Activated T-helper 1 cell treated with anti-CD3 and anti-CD28 coated beads, Interleukin-12 subunit alpha, Interleukin-12 subunit beta, Interleukin-2, Interleukin-4 antibody, amounts not matched to agents 30 ng/mL and 10 ng/mL and 1 ng/mL, durations not matched to agents 14 hours and 24 hours and 36 hours (primary cell): ENCODE results near the gene SPART. TPM values are rescaled to one million over a fixed set of nuclear protein-coding genes. Genes with fewer than 3 reads are reported as not detected.

Experiments used
- DNase-seq: peaks from one replicate; pipeline ENCODE4 v3.0.0; 2021; ENCODE audit warnings: low spot score
- H3K27ac Mint-ChIP-seq: one replicate; pipeline ENCODE4 v1.8.0; 2021; ENCODE audit warnings: mild to moderate bottlenecking, mixed read lengths
- H3K27me3 Mint-ChIP-seq: one replicate; pipeline ENCODE4 v1.8.0; 2022; ENCODE audit warnings: mild to moderate bottlenecking, moderate library complexity, mixed read lengths; ENCODE audit not compliant: insufficient read depth
- H3K36me3 Mint-ChIP-seq: one replicate; pipeline ENCODE4 v1.8.0; 2021; ENCODE audit warnings: low read depth, mixed read lengths
- H3K4me1 Mint-ChIP-seq: one replicate; pipeline ENCODE4 v1.8.0; 2021; ENCODE audit warnings: low read depth, mixed read lengths
- H3K4me3 Mint-ChIP-seq: one replicate; pipeline ENCODE4 v1.8.0; 2021; ENCODE audit warnings: mild to moderate bottlenecking, moderate library complexity, mixed read lengths
- H3K9me3 Mint-ChIP-seq: one replicate; pipeline ENCODE4 v1.8.0; 2021; ENCODE audit warnings: mixed read lengths
- intact Hi-C: fragments of 100-400 bp; cut with micrococcal nuclease; formaldehyde crosslinking; loops from one replicate; pipeline ENCODE4 v1.15.1; 2024
- total RNA-seq: library from RNA; stranded (reverse); gene quantifications from 2 replicates; pipeline ENCODE4 v1.2.3, GENCODE V29; 2022

The SPART gene, protein sequence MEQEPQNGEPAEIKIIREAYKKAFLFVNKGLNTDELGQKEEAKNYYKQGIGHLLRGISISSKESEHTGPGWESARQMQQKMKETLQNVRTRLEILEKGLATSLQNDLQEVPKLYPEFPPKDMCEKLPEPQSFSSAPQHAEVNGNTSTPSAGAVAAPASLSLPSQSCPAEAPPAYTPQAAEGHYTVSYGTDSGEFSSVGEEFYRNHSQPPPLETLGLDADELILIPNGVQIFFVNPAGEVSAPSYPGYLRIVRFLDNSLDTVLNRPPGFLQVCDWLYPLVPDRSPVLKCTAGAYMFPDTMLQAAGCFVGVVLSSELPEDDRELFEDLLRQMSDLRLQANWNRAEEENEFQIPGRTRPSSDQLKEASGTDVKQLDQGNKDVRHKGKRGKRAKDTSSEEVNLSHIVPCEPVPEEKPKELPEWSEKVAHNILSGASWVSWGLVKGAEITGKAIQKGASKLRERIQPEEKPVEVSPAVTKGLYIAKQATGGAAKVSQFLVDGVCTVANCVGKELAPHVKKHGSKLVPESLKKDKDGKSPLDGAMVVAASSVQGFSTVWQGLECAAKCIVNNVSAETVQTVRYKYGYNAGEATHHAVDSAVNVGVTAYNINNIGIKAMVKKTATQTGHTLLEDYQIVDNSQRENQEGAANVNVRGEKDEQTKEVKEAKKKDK
- 28.0 and 28.7 TPM in 2 replicates for total RNA-seq

DNA sequence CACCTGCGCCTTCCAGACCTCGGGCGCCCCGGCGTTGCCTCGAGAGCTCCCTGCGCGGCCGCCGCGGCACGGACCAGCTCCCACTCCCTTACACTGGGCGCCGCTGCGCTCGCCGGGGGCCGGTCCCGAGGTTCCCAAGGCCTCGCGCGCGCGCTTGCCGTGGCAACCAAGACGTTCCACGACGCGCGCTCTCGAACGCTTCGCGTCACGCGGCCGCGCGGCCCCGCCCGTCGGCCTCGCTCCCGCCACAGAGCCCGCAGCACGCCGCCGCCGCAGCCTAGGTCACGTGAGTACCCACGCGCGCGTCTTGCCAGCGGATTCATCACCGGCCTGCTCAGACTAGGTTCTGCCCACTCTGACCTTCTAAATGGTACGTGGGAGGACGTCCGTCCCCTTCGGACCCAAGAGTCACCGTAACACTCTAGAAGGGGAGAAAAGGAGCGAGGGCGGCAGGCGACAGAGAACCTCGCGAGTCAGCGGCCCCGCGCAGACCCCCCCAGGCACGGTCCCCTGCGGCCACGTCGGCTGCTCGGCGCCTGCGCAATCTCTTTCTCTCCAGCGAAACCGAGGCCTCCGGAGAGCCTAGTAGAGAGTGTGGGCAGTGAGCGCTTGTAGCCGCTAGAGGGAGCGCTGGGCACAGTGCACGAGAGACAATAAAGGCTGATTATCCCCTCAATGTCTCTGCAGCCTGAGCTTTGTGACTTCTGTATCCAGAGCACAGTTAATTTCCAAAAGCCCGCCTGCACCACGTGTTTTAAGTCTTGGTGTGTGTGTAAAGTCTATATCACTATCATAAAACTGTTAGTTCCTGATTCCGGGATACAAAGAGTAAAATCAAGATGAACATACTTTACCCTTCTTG is at the start of gene SPART:
SPART (minus strand) TSS at position 173 of the 862 bp plus-strand sequence. CDS start 10,564 bp downstream, outside the sequence.
- Mint-ChIP-seq H3K4me1 (peaks cover 36% of the 10 kb centered on the region), H3K9me3 (no peaks in the 10 kb centered on the region), H3K4me3 (peak within 1 kb of the TSS; percentile 92), H3K36me3 (no peaks in the 10 kb centered on the region), H3K27ac (peak within 1 kb of the TSS; percentile 98), H3K27me3 (peaks cover 10% of the 10 kb centered on the region)
- intact Hi-C loops: loop anchor here (1.0 kb wide), 6 partner anchors 72 to 713 kb away; partner anchors contain the start of genes ALG5, RFXAP and SUPT20H
- peak; percentile 85 for DNase-seq

DNA sequence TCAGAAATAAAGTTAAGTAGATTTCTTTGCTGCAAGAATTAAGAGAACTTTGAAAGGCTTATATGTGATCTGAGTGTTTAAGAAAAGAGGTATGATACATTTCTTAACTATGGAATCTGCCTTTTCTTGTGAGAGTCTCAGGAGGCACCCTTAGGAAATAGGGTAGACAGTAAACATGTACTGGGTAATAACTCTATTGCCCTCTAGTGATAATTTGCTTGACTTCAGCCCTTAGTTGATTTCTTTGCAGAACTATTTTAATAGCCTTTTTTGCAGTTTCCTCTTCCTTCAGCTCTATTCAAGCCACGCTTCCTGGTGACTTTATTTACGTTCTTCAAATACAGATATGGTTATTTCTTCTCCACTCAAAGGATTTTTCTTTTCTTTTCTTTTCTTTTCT is 49.1 kb upstream of the SPART start:
- intact Hi-C loops: loop anchor here (5.0 kb wide), 1 partner anchor 113 kb away; no protein-coding TSS in a partner anchor
- H3K36me3 Mint-ChIP-seq: no peaks in the 10 kb centered on the region
- DNase-seq: no peak
- no peaks in the 10 kb centered on the region for H3K9me3 Mint-ChIP-seq
- peaks cover 2% of the 10 kb centered on the region for H3K27me3 Mint-ChIP-seq
- H3K4me1 Mint-ChIP-seq: no peaks in the 10 kb centered on the region
- no peak overlapping the region for H3K4me3 Mint-ChIP-seq
- H3K27ac Mint-ChIP-seq: no peak overlapping the region

- Mint-ChIP-seq H3K36me3 (no peaks in the 10 kb centered on the region), H3K27me3 (peaks cover 25% of the 10 kb centered on the region), H3K4me1 (no peaks in the 10 kb centered on the region), H3K27ac (no peak overlapping the region), H3K4me3 (no peak overlapping the region), H3K9me3 (no peaks in the 10 kb centered on the region)
- no peak for DNase-seq
- intact Hi-C loops: no loop called here
Measured at GRCh38 chr13:36385489-36385888, 39.3 kb upstream of the SPART start.

DNA sequence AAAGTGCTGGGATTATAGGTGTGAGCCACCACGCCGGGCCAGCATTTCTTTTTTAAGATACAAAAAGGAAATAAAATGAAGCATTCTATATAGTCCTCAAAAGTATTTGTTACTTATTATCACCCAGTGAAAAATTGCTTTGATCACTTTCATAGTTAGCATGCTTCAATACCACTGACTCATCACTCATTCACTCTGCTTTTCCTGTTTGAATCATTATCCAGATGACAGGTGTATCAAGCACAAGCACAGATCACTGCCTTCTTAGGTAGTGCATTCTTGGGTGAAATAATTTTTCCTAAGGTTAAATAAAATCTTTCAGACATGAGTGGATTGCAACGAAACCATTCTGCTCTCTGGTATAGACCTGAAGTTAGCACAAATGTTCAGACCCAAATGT is 35.8 kb upstream of the SPART start:
- intact Hi-C loops: no loop called here
- Mint-ChIP-seq H3K27ac (no peak overlapping the region), H3K4me3 (no peak overlapping the region), H3K9me3 (no peaks in the 10 kb centered on the region), H3K36me3 (no peaks in the 10 kb centered on the region), H3K27me3 (peaks cover 16% of the 10 kb centered on the region), H3K4me1 (no peaks in the 10 kb centered on the region)
- DNase-seq: no peak

DNA sequence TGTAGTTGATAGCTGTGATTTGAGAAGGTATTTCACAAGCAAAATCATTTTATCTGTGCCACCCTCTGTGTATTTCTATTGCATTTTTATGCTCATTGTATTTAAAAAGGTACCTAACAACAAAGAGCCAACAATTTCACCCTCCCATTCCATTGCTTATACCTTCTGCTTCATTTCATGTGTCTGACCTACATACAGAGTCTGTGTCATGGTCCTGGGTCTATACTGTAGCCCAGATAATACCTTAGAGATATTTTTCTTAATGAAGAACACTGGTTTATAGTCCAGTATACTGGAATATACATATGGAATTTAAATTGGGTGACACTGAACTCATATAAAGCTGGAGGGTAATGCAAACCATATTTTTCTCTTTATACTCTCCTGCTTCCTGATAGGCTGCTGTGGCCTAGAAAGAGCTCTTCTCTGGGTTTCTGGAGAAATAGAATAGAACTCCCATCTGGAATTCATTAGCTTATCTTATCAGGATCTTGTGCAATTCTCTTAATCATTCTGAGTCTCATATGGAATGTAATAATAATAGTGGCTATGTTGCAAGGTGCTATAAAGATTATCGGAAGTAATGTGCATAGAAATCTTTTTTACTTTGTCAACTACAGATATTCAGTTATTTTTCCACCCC is 31.8 kb upstream of the SPART start:
- Mint-ChIP-seq H3K36me3 (no peaks in the 10 kb centered on the region), H3K9me3 (no peaks in the 10 kb centered on the region), H3K4me3 (no peak overlapping the region), H3K27me3 (peaks cover under 1% of the 10 kb centered on the region), H3K4me1 (no peaks in the 10 kb centered on the region), H3K27ac (no peak overlapping the region)
- intact Hi-C loops: no loop called here
- no peak for DNase-seq

- no peaks in the 10 kb centered on the region for H3K36me3 Mint-ChIP-seq
- no peaks in the 10 kb centered on the region for H3K27me3 Mint-ChIP-seq
- H3K4me3 Mint-ChIP-seq: no peak overlapping the region
- intact Hi-C loops: no loop called here
- no peaks in the 10 kb centered on the region for H3K4me1 Mint-ChIP-seq
- DNase-seq: no peak
- no peaks in the 10 kb centered on the region for H3K9me3 Mint-ChIP-seq
- H3K27ac Mint-ChIP-seq: no peak overlapping the region
Measured at GRCh38 chr13:36374063-36374462, 27.9 kb upstream of the SPART start.

GRCh38 chr13:36371185-36371584 is 25.0 kb upstream of the SPART start:
- H3K9me3 Mint-ChIP-seq: no peaks in the 10 kb centered on the region
- no peaks in the 10 kb centered on the region for H3K27me3 Mint-ChIP-seq
- intact Hi-C loops: no loop called here
- no peaks in the 10 kb centered on the region for H3K36me3 Mint-ChIP-seq
- no peak overlapping the region for H3K4me3 Mint-ChIP-seq
- H3K4me1 Mint-ChIP-seq: no peaks in the 10 kb centered on the region
- DNase-seq: no peak
- no peak overlapping the region for H3K27ac Mint-ChIP-seq

DNA sequence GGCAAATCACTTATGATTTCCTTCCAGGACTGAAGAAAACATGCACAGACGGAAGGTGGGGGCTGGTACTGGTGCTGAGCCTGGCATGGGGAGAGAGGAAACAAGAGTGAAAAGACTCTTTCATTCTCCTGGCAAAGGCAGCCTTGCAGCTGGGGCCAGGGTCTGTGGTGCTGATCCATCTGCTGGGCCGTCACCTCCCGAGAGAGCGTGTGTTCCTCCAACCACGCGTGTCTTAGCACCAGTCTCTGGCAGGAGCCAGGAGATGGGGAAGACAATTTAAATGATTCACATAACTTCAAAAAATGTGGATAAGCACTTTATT is 23.9 kb upstream of the SPART start:
- no peaks in the 10 kb centered on the region for H3K27me3 Mint-ChIP-seq
- intact Hi-C loops: no loop called here
- no peaks in the 10 kb centered on the region for H3K4me1 Mint-ChIP-seq
- no peak for DNase-seq
- no peaks in the 10 kb centered on the region for H3K9me3 Mint-ChIP-seq
- no peak overlapping the region for H3K4me3 Mint-ChIP-seq
- no peak overlapping the region for H3K27ac Mint-ChIP-seq
- H3K36me3 Mint-ChIP-seq: no peaks in the 10 kb centered on the region

- Mint-ChIP-seq H3K9me3 (no peaks in the 10 kb centered on the region), H3K4me3 (no peak overlapping the region), H3K27ac (no peak overlapping the region), H3K36me3 (no peaks in the 10 kb centered on the region), H3K4me1 (no peaks in the 10 kb centered on the region), H3K27me3 (peaks cover 2% of the 10 kb centered on the region)
- DNase-seq: no peak
- intact Hi-C loops: no loop called here
Measured at GRCh38 chr13:36369268-36370107, 23.3 kb upstream of the SPART start.

- DNase-seq: no peak
- no peak overlapping the region for H3K27ac Mint-ChIP-seq
- H3K4me3 Mint-ChIP-seq: no peak overlapping the region
- no peaks in the 10 kb centered on the region for H3K4me1 Mint-ChIP-seq
- no peaks in the 10 kb centered on the region for H3K9me3 Mint-ChIP-seq
- peaks cover 5% of the 10 kb centered on the region for H3K27me3 Mint-ChIP-seq
- H3K36me3 Mint-ChIP-seq: no peaks in the 10 kb centered on the region
- intact Hi-C loops: no loop called here
Measured at GRCh38 chr13:36366031-36366430, 19.8 kb upstream of the SPART start.

DNA sequence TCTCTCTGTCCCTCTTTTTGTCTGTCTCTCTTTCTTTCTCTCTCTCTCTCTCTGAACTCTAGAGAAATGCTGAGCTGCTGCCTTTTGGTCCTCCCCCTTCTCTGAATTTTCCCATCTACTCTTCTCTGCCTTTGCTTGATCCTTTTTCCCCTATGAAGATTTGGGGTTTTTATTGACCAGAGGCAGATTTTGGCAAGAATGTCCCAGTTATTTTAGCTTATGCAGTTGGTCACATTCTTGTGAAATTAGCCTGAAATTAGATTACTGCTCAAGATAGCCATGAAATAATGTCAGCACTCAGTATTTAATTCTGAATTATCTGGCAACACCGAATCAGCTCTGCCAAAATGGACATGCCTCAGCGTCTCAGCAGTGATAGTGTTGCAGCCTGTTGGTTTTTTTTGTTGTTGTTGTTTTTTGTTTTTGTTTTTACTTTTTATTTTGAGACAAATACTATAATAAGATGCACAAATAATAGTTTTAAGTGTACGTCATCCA is 17.2 kb upstream of the SPART start:
- no peaks in the 10 kb centered on the region for H3K9me3 Mint-ChIP-seq
- H3K4me1 Mint-ChIP-seq: no peaks in the 10 kb centered on the region
- no peak overlapping the region for H3K27ac Mint-ChIP-seq
- no peak overlapping the region for H3K4me3 Mint-ChIP-seq
- intact Hi-C loops: no loop called here
- no peak for DNase-seq
- no peaks in the 10 kb centered on the region for H3K36me3 Mint-ChIP-seq
- peaks cover 10% of the 10 kb centered on the region for H3K27me3 Mint-ChIP-seq

- no peak overlapping the region for H3K4me3 Mint-ChIP-seq
- no peaks in the 10 kb centered on the region for H3K36me3 Mint-ChIP-seq
- H3K27ac Mint-ChIP-seq: no peak overlapping the region
- intact Hi-C loops: no loop called here
- peaks cover 10% of the 10 kb centered on the region for H3K27me3 Mint-ChIP-seq
- no peak for DNase-seq
- H3K9me3 Mint-ChIP-seq: no peaks in the 10 kb centered on the region
- H3K4me1 Mint-ChIP-seq: no peaks in the 10 kb centered on the region
Measured at GRCh38 chr13:36362914-36363313, 16.7 kb upstream of the SPART start.
